ENCODE data around the gene TTLL3. TPM values are rescaled to one million over a fixed set of nuclear protein-coding genes. Genes with fewer than 3 reads are reported as not detected.
A peak's percentile ranks its signal among the peaks of the same experiment; 100 is the strongest.
"Not testable (repeated sequence)": the region's sequence is repeated elsewhere in the genome, so short reads cannot be mapped to it uniquely, and the experiment has no call there.

TTLL3 gene
- total and polyA plus RNA-seq, 2 of the 13 experiments (the other 11 are each of a cell fraction or from before 2014, with no cell fraction given): 9.5 to 51.2 TPM

DNA sequence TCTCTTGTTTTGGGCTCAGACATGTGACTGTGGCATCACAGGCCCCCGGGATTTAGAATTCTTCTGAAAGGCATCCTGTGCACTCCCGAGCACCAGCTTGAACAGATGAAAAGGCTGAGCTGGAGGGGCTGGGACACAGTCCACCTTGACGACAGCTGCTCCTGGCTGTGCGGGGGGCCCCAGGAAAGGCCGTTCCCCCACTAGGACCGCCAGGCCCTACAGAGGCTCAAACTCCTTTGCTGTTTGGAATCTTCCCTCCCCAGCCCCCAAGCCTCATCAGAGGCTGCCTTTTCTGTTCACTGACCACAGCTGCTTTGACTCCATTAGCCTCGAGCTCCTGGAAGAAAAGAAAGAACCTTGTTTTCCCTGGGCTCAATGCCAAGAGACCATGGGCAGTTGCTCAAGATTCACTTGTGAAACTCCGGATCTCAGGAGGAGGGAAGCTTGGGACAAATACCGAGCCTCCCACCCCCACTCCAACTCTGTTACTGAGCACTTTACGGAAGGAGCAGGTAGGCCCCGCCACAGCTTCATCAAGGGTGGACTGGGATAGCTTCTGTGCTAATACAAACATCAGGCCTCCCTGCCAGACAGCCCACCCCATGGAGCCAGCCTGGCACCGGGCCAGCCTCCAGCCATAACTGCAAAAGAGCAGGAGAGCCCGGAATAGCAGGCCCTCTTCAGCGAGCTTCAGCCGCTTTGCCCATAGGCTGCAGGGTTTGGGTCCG lies 54.3 kb downstream of the TTLL3 start (continued):
- TF ChIP-seq, protein P1, sequence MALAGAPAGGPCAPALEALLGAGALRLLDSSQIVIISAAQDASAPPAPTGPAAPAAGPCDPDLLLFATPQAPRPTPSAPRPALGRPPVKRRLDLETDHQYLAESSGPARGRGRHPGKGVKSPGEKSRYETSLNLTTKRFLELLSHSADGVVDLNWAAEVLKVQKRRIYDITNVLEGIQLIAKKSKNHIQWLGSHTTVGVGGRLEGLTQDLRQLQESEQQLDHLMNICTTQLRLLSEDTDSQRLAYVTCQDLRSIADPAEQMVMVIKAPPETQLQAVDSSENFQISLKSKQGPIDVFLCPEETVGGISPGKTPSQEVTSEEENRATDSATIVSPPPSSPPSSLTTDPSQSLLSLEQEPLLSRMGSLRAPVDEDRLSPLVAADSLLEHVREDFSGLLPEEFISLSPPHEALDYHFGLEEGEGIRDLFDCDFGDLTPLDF (CRISPR knock-in tag; IDR thresholded peaks at IDR 0.05): no peak
- no peak for TF ChIP-seq ZNF160 (CRISPR knock-in tag; IDR thresholded peaks at IDR 0.05)
- no peak for TF ChIP-seq ZNF550 (CRISPR knock-in tag; IDR thresholded peaks at IDR 0.05; ENCODE audit: borderline replicate concordance)
- no peak for TF ChIP-seq TBP (CRISPR knock-in tag; IDR thresholded peaks at IDR 0.05)
- peak; percentile 19; the same call in 1 of the 2 replicates for TF ChIP-seq TBX2 (CRISPR knock-in tag; IDR thresholded peaks at IDR 0.05; ENCODE audit: borderline replicate concordance)
- TF ChIP-seq ZNF639 (CRISPR knock-in tag; conservative IDR thresholded peaks at IDR 0.05): no peak

GRCh38 chr3:9865125-9865637 lies 55.1 kb downstream of the TTLL3 start:
- H3K4me3 ChIP-seq (replicated peaks in 1 of 3; ENCODE audit: insufficient read depth in 1 of 3, low read depth in 2 of 3, low read length in 3 of 3): peak overlapping the region; percentile 48 to 72 (median 58); a peak in 5 of 6 replicates
- ATAC-seq; FAIRE-seq; DNase-seq (ENCODE audit: low spot score); H3K27me3 ChIP-seq (ENCODE audit: control insufficient read depth in 1 of 2, insufficient read depth in 2 of 2, low read length in 2 of 2); H3K79me2 ChIP-seq (ENCODE audit: insufficient read depth, low read length); BruUV-seq (replicated peaks); H4K20me1 ChIP-seq (ENCODE audit: insufficient read depth, low read length); intact Hi-C loops (cut with micrococcal nuclease; ENCODE audit: unreplicated experiment); CTCF ChIA-PET (ENCODE audit: low intra/inter-chr PET ratio, low total read pairs); in situ Hi-C loops (cut with HindIII; ENCODE audit: extremely low pct_ligation_motif_present, low pct_unique_long_range_greater_than_20kb); H3K9me3 ChIP-seq (ENCODE audit: low read length); H2AFZ ChIP-seq (ENCODE audit: low read length); H3K36me3 ChIP-seq (replicated peaks in 1 of 2; ENCODE audit: control insufficient read depth in 1 of 2, insufficient read depth in 2 of 2, low read length in 2 of 2): not testable (repeated sequence)
- POLR2A ChIA-PET: interaction anchor here (0.9 to 6.6 kb wide), 15 partner anchors 10 to 161 kb away, joined by 3 to 153 read pairs (median 9); partner anchors contain the start of genes ARPC4, CIDEC, CRELD1 and FANCD2
- peak overlapping the region; percentile 68 for H3K9ac ChIP-seq (ENCODE audit: insufficient read depth, low read depth, low read length)
- peak overlapping the region; percentile 83 for H3K27ac ChIP-seq (ENCODE audit: extremely low read length, insufficient read depth, low read length)
- WGBS (ENCODE audit: low lambda C conversion rate): 38% methylated on average over 10 of the region's 10 CpGs
- peak overlapping the region; percentile 94 for H3K4me2 ChIP-seq (ENCODE audit: low read depth, low read length)
- peaks cover 45% of the 10 kb centered on the region for H3K4me1 ChIP-seq (ENCODE audit: insufficient read depth, low read length)
- TF ChIP-seq MED1 (CRISPR knock-in tag; IDR thresholded peaks at IDR 0.05) (0 out of 2 replicates have a peak, but pooled peaks have one; percentile 6), ZNF121 (CRISPR knock-in tag; IDR thresholded peaks at IDR 0.05) (peak; percentile 60; the same call in 1 of the 2 replicates), ZBTB20 (CRISPR knock-in tag; IDR thresholded peaks at IDR 0.05; ENCODE audit: borderline replicate concordance, low read depth) (0 out of 2 replicates have a peak, but pooled peaks have one; percentile 33), ZFP90 (CRISPR knock-in tag; IDR thresholded peaks at IDR 0.05; ENCODE audit: borderline replicate concordance) (peak; percentile 93; the same call in 1 of the 2 replicates), ZNF362 (CRISPR knock-in tag; IDR thresholded peaks at IDR 0.05; ENCODE audit: borderline replicate concordance) (peak; percentile 28; the same call in 1 of the 2 replicates), YEATS4 (CRISPR knock-in tag; IDR thresholded peaks at IDR 0.05; ENCODE audit: borderline replicate concordance) (0 out of 2 replicates have a peak, but pooled peaks have one; percentile 4), ZNF788 (CRISPR knock-in tag; IDR thresholded peaks at IDR 0.05; ENCODE audit: borderline replicate concordance) (0 out of 2 replicates have a peak, but pooled peaks have one; percentile 24), HOXA3 (CRISPR knock-in tag; IDR thresholded peaks at IDR 0.05) (0 out of 2 replicates have a peak, but pooled peaks have one; percentile 25)
- TF ChIP-seq, protein P2, sequence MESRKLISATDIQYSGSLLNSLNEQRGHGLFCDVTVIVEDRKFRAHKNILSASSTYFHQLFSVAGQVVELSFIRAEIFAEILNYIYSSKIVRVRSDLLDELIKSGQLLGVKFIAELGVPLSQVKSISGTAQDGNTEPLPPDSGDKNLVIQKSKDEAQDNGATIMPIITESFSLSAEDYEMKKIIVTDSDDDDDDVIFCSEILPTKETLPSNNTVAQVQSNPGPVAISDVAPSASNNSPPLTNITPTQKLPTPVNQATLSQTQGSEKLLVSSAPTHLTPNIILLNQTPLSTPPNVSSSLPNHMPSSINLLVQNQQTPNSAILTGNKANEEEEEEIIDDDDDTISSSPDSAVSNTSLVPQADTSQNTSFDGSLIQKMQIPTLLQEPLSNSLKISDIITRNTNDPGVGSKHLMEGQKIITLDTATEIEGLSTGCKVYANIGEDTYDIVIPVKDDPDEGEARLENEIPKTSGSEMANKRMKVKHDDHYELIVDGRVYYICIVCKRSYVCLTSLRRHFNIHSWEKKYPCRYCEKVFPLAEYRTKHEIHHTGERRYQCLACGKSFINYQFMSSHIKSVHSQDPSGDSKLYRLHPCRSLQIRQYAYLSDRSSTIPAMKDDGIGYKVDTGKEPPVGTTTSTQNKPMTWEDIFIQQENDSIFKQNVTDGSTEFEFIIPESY (CRISPR knock-in tag; IDR thresholded peaks at IDR 0.05): peak; percentile 71

All from HepG2 (cell line).